Neural cell (in vitro differentiated cells): ENCODE results near the gene KHK. TPM values are rescaled to one million over a fixed set of nuclear protein-coding genes. Genes with fewer than 3 reads are reported as not detected.

ENCODE experiments used
- H2AFZ ChIP-seq: fragments of 200-600, 300-800 bp; sonication (generic), shearing (Covaris generic); 2 replicates; pipeline ENCODE4 v1.6.0; 2014; ENCODE audit warnings: low read depth, mild to moderate bottlenecking, antibody characterized with exemption, low read length, moderate library complexity
- H3F3A ChIP-seq: fragments of 200-600 bp; shearing (Covaris generic); 2 replicates; pipeline ENCODE4 v1.6.1; 2016; ENCODE audit warnings: mild to moderate bottlenecking, moderate library complexity, mixed read lengths, antibody characterized with exemption, low read length; ENCODE audit not compliant: insufficient read depth, poor library complexity, severe bottlenecking
- H3K27ac ChIP-seq: fragments of 200-600, 300-800 bp; sonication (generic), shearing (Covaris generic); 2 replicates; pipeline ENCODE4 v1.5.1; 2014; ENCODE audit warnings: mild to moderate bottlenecking, low read length, moderate library complexity
- H3K27me3 ChIP-seq: fragments of 300-800, 200-600 bp; sonication (generic), shearing (Covaris generic); 2 replicates; pipeline ENCODE4 v1.6.0; 2014; ENCODE audit warnings: mild to moderate bottlenecking, low read depth, low read length, moderate library complexity; ENCODE audit not compliant: insufficient read depth
- H3K36me3 ChIP-seq: fragments of 300-800, 200-600 bp; sonication (generic), shearing (Covaris generic); 2 replicates; pipeline ENCODE4 v1.5.1; 2014; ENCODE audit warnings: mild to moderate bottlenecking, antibody characterized with exemption, low read length, moderate library complexity; ENCODE audit not compliant: insufficient read depth
- H3K4me2 ChIP-seq: fragments of 300-800, 200-600 bp; sonication (generic), shearing (Covaris generic); 2 replicates; pipeline ENCODE4 v1.6.0; 2014; ENCODE audit warnings: mild to moderate bottlenecking, low read length
- H3K4me3 ChIP-seq: fragments of 300-800, 200-600 bp; sonication (generic), shearing (Covaris generic); 2 replicates; pipeline ENCODE4 v1.5.1; 2014; ENCODE audit warnings: mild to moderate bottlenecking, low read length, moderate library complexity
- H3K79me2 ChIP-seq: fragments of 200-600 bp; shearing (Covaris generic); replicated peaks from 2 replicates; pipeline ENCODE4 v1.6.0; 2014; ENCODE audit warnings: mild to moderate bottlenecking, low read length, moderate library complexity; ENCODE audit not compliant: insufficient read depth
- H3K9ac ChIP-seq: fragments of 300-800, 200-600 bp; sonication (generic), shearing (Covaris generic); 2 replicates; pipeline ENCODE4 v1.6.1; 2016; ENCODE audit warnings: mild to moderate bottlenecking, low read length, mixed read lengths
- H3K9me2 ChIP-seq: fragments of 200-600 bp; shearing (Covaris generic); 2 replicates; pipeline ENCODE4 v1.6.1; 2016; ENCODE audit warnings: mild to moderate bottlenecking, low read length, mixed read lengths; ENCODE audit not compliant: insufficient read depth
- H3K9me3 ChIP-seq: fragments of 200-600, 300-800 bp; sonication (generic), shearing (Covaris generic); 2 replicates; pipeline ENCODE4 v1.6.1; 2016; ENCODE audit warnings: mild to moderate bottlenecking, mixed run types, low read length, moderate library complexity, mixed read lengths
- H4K20me1 ChIP-seq: fragments of 200-600 bp; shearing (Covaris generic); 2 replicates; pipeline ENCODE4 v1.6.1; 2016; ENCODE audit warnings: mild to moderate bottlenecking, mixed run types; ENCODE audit not compliant: insufficient read depth
- CTCF ChIP-seq: fragments of 450-650 bp; IDR thresholded peaks from 2 replicates; pipeline ENCODE4 v1.5.1; 2014; ENCODE audit warnings: antibody characterized with exemption, mild to moderate bottlenecking, moderate library complexity; ENCODE audit not compliant: poor library complexity, severe bottlenecking
- EP300 ChIP-seq: fragments of 450-650 bp; conservative IDR thresholded peaks from 2 replicates; pipeline ENCODE4 v1.6.1; 2014; ENCODE audit warnings: antibody characterized with exemption, mild to moderate bottlenecking, moderate library complexity; ENCODE audit not compliant: poor library complexity, severe bottlenecking
- EZH2 ChIP-seq: fragments of 200-600, 300-800 bp; shearing (Covaris generic), sonication (generic); IDR thresholded peaks from 2 replicates; pipeline ENCODE4 v1.6.1; 2014; ENCODE audit warnings: antibody characterized with exemption, low read length, borderline replicate concordance, mild to moderate bottlenecking; ENCODE audit not compliant: insufficient read depth, poor library complexity, severe bottlenecking
- MXI1 ChIP-seq: fragments of 450-650 bp; conservative IDR thresholded peaks from 2 replicates; pipeline ENCODE4 v1.6.1; 2014; ENCODE audit warnings: antibody characterized with exemption, mild to moderate bottlenecking; ENCODE audit not compliant: poor library complexity, severe bottlenecking
- POLR2AphosphoS5 ChIP-seq: IDR thresholded peaks from 2 replicates; pipeline ENCODE4 v1.6.1; 2012
- RAD21 ChIP-seq: fragments of 450-650 bp; conservative IDR thresholded peaks from 2 replicates; pipeline ENCODE4 v1.6.1; 2014; ENCODE audit warnings: antibody characterized with exemption, mild to moderate bottlenecking, moderate library complexity
- REST ChIP-seq: IDR thresholded peaks from 2 replicates; pipeline ENCODE4 v1.6.1; 2012; ENCODE audit warnings: borderline replicate concordance
- SMC3 ChIP-seq: fragments of 450-650 bp; conservative IDR thresholded peaks from 2 replicates; pipeline ENCODE4 v1.6.1; 2014; ENCODE audit warnings: antibody characterized with exemption, mild to moderate bottlenecking, moderate library complexity; ENCODE audit not compliant: poor library complexity
- TAF1 ChIP-seq: IDR thresholded peaks from 2 replicates; pipeline ENCODE4 v1.6.1; 2012; ENCODE audit warnings: low read depth
- polyA plus RNA-seq: library from polyadenylated mRNA; depleted of rRNA; stranded (reverse); fragments of >200 nt; gene quantifications from 2 replicates; pipeline ENCODE4 v1.2.3, GENCODE V29; 2014

Gene KHK
- polyA plus RNA-seq, 1 donor from 2014 or later = 4.1 TPM

- H4K20me1 ChIP-seq = no peaks in the 10 kb centered on the region
- no peaks in the 10 kb centered on the region for H3K36me3 ChIP-seq
- no peaks in the 10 kb centered on the region for H3K9me3 ChIP-seq
- H3K79me2 ChIP-seq = peaks cover 23% of the 10 kb centered on the region
- peak overlapping the region; percentile 81 for H3K4me2 ChIP-seq
- no peak overlapping the region for H2AFZ ChIP-seq
- no peaks in the 10 kb centered on the region for H3K27me3 ChIP-seq
- no peaks in the 10 kb centered on the region for H3F3A ChIP-seq
- no peak for TF ChIP-seq TAF1
- TF ChIP-seq MXI1 = no peak
- no peak for TF ChIP-seq REST
- no peak for TF ChIP-seq EP300
- no peak for TF ChIP-seq POLR2AphosphoS5
- TF ChIP-seq SMC3 = no peak
- TF ChIP-seq RAD21 = no peak
- TF ChIP-seq CTCF = no peak
- no peak for TF ChIP-seq EZH2
- H3K27ac ChIP-seq = no peak overlapping the region
- H3K4me3 ChIP-seq = peak overlapping the region; percentile 80
- no peaks in the 10 kb centered on the region for H3K9me2 ChIP-seq
- peak overlapping the region; percentile 97 for H3K9ac ChIP-seq
These were observed 16.5 kb upstream of the KHK start for GRCh38 chr2:27069961-27070618.

GRCh38 chr2:27070653-27071276 is 15.8 kb upstream of the KHK start:
- no peaks in the 10 kb centered on the region for H4K20me1 ChIP-seq
- TF ChIP-seq EP300 (no peak), CTCF (no peak), RAD21 (no peak), REST (no peak), SMC3 (no peak), EZH2 (no peak), MXI1 (no peak), POLR2AphosphoS5 (no peak), TAF1 (no peak)
- H3K27me3 ChIP-seq = no peaks in the 10 kb centered on the region
- H3K9ac ChIP-seq = peak overlapping the region; percentile 97
- H3K9me3 ChIP-seq = no peaks in the 10 kb centered on the region
- no peaks in the 10 kb centered on the region for H3K36me3 ChIP-seq
- H2AFZ ChIP-seq = peak overlapping the region; percentile 89
- peak overlapping the region; percentile 80 for H3K4me3 ChIP-seq
- H3K27ac ChIP-seq = peak overlapping the region; percentile 87
- peaks cover 23% of the 10 kb centered on the region for H3K79me2 ChIP-seq
- H3K9me2 ChIP-seq = no peaks in the 10 kb centered on the region
- no peaks in the 10 kb centered on the region for H3F3A ChIP-seq
- peak overlapping the region; percentile 81 for H3K4me2 ChIP-seq
